Hematopoietic multipotent progenitor cell treated with erythropoietin and hydrocortisone succinate and interleukin-3 and kit ligand, for 6 days (in vitro differentiated cells): ENCODE measurements around the gene OTUB2.

Source experiments
- DNase-seq: peaks from one replicate; pipeline ENCODE4 v3.0.0-alpha.2; 2015

Gene OTUB2

GRCh38 chr14:94022532-94023411 is 3.4 kb upstream of the OTUB2 start:
- DNase-seq: no peak

- DNase-seq: no peak
These were observed 1.6 kb upstream of the OTUB2 start for GRCh38 chr14:94024549-94024948.

GRCh38 chr14:94025720-94026119 is 420 bp upstream of the OTUB2 start:
- no peak for DNase-seq

DNA sequence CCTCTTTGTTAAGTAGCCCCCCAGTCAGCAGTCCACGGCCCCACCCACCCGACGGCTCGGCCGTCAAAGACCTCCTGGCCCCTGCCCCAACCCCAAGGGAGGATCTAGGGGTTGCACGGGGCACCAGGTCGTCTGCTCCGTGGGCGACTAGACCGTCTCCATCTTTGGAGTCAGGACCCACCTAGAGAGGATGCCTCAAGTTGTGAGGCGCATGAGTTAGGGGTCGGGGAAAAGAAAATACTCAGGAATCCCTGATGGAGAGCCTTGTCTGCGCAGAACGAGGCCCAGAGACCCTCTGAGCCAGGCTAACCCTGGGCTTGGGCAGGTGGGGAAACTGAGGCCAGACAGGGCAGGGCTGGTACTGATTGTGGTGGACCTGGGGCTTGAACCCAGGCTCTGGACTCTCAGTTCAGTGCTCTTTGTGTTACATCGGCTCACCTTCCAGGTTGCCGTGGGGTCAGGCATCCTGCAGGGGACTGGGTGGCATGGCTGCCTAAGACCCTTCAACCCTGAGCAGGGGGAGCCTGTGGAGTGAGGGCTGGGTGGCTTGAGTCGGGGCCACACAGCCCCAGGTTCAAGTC is 839 bp downstream of the OTUB2 start:
- no peak for DNase-seq

DNA sequence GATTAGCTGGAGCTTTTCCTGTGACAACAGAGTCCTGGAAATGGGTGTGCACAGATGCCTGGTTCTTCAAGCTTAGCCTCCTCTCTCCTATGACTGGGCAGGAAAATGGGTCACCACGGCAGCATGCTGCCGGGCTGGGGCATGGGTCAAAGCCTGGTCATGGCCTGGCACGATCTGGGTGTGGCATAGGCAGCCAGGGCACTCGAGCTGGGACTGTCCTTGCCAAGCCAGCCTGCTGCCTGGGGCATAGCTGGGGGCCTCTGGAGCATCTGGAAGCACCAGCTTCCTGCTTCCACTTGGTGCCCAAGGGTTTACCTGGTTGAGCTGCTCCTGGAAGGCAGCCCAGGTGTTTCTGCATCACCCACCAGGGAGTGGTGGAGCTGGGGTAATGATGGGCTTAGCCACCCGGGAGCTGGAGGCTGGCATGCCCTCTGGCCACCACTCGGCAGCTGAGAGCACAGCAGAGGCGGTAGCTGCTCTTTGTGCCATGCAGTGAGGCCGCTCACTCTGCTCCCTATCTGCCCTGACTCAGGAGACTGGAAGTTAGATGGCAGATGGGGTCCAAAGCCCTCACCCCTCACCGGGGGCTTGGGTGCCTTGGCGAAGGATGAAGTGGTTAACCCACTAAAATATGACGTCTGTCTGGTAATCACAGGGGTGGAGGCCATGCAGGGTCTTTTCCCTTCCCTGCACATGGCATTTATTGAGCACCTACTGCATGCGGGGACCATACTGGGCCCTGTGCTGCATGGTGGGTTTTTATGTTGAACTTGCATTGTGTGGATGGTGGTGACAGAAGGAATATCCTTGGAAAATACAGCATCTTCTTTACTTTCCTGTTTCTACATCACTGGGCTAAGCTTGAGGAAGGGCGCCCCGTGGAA is 1.7 kb downstream of the OTUB2 start:
- DNase-seq: no peak

DNA sequence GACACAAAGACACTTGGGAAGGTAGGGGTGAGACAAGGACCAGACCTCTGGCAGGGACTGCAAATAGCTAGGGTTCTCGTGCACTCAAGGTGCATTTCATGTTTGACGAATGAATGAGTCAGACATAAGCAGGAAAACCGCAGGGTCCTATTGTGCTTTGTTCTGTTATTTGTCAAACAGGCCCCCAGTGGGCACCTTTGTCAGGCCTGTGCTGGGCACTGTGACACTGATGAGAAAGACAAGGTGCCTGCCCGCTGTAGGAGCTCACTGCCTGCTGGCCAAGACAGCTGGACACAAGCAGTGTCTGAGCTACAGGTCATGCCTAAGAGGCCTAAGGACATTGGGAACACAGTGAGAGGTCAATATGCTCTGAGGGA is 2.3 kb downstream of the OTUB2 start:
- DNase-seq: peak; percentile 32

GRCh38 chr14:94029265-94029664 is 3.1 kb downstream of the OTUB2 start:
- peak; percentile 33 for DNase-seq

GRCh38 chr14:94029671-94030203 is 3.6 kb downstream of the OTUB2 start:
- no peak for DNase-seq

- DNase-seq: no peak
These were observed 4.4 kb downstream of the OTUB2 start for GRCh38 chr14:94030571-94030970.

DNA sequence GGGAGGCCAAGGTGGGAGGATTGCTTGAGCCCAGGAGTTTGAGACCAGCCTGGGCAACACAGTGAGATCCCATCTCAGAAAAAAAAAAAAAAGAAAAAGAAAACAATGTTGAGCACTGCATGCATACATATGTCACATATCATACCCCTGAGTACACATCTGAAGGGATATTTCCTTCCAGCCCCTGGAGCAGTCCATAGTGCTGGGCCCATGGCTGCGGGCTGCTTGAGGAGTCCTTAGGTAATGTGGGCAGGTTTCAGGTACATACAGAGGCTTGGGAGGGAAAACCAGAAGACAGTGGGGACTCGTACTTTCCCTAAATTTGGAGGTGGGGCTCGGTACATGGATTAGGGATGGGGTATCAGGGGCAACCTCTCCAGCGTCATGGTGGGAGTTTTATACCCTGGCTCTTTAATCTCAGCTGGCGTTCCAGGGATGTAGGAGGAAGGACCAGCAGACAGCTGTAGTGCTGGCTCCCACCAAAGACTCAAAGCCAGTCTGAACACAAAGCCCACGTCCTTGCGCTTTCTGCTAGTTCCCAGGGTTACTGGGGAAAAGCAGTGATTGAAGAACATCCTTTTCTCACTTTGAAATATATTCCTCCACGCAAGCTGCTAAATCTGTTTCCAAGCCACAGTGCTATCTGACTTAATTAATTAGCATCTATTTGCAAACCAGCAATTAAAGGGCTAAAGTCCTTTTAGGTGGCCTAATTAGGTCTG is 5.2 kb downstream of the OTUB2 start:
- no peak for DNase-seq

- no peak for DNase-seq
These were observed 5.7 kb downstream of the OTUB2 start for GRCh38 chr14:94031883-94032279.

DNA sequence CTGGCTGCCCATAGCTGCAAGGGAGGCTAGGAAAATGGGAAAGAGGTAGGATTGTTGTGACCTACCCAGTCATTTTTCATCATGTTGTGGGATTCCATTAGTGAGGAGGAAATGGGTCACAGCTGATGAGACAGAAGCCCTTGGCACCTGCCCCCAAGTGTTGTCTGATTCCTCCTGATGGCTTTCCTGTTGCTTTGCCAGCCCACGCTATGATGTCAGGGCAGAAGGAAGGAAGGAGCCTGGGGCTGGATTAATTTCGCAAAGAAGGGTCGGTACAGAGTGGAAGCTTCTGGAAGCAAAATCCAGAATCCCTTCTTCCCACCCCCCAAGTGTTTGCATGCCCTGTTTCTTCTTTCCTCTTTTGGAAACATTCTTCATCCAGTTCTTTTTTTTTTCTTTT is 8.7 kb downstream of the OTUB2 start:
- no peak for DNase-seq

- peak; percentile 86 for DNase-seq
These were observed 10.4 kb downstream of the OTUB2 start for GRCh38 chr14:94036313-94037167.

DNA sequence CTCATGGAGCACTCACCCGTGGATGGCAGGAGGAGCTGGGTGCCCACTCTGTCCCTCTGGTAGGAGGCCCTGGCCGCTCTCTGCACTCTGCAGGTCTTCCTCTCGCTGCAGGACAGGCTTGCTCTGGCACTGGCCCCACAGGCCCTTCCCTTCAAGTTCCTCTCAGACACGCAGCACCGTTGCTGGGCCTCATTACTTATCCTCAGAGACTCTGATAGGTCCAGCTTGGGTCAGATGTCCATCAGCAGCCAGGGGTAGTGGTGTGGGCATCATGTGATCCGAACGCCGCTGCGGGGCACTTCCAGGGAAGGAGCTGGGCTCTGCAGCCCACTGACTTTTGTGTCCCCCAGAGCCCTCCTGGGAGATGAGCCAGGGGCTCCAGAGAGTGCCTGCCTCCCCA is 11.8 kb downstream of the OTUB2 start:
- DNase-seq: no peak

DNA sequence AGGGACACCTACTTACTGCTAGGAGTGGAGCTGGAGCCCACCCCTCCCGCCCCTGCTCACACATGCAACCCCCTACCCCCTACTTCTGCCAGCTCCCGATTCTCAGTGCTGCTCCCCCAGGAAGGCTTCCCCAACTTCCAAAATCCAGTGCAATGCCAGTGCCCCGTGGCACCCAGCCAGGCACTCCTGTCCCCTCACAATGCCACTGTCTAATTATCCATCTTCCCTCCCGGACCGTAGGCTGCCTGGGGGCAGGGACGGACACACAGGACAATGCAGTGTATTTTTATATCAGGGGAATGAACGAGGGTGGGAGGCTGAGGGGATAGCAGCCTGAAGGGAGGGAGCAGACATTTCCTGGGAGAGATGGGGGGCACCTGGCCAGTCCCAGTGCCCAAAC is 12.4 kb downstream of the OTUB2 start:
- no peak for DNase-seq

DNA sequence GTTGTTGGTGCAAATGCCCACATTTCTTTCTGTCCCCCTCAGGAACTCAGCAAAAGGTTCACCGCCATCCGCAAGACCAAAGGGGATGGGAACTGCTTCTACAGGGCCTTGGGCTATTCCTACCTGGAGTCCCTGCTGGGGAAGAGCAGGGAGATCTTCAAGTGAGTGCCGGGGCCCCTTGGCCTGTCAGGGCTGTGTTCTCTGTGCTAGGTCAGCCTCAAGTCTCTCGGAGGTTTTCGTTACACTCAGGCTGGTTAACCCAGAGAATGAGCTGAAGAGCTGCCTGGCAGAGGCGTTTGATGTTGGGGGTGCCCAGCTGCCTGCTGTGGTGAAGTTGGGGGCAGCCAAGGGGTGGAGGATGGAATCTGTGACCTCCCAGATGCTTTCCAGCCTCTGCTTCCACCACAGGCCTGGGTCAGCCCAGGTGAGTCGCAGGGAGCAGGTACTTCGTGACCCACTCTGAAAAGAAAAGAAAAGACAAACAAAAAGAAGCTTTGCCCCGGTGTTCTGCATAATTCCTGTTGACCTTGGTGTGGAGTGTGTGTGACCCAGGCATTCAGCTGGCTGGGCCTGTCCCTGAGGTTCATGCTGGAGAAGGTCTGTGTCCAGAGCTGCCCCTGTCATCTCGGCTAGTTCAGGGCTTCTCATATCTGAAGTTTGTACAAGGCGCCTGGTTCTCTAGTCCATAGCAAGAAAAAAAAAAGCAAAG is 12.9 kb downstream of the OTUB2 start:
- no peak for DNase-seq

DNA sequence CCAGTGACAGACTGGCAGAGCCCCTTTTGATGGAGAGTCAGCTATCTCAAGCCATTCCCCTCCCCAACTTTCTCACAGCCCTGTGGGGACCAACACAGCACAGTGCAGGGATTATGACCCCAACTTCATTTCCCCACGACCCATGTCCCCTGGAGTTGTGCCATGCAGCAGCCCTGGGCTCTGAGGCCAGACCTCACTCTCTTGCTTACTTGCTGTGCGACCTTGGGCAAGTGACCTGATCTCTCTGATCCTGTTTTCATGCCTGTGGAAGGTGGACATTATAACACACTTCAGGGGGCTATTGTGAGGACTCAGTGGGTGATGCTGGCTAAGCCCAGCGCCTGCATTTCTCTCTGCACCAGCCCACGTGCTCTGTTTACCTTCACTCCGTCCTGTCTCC is 14.1 kb downstream of the OTUB2 start:
- no peak for DNase-seq

- no peak for DNase-seq
These were observed 14.7 kb downstream of the OTUB2 start for GRCh38 chr14:94040796-94041195.

- no peak for DNase-seq
These were observed 15.6 kb downstream of the OTUB2 start for GRCh38 chr14:94041551-94042346.

DNA sequence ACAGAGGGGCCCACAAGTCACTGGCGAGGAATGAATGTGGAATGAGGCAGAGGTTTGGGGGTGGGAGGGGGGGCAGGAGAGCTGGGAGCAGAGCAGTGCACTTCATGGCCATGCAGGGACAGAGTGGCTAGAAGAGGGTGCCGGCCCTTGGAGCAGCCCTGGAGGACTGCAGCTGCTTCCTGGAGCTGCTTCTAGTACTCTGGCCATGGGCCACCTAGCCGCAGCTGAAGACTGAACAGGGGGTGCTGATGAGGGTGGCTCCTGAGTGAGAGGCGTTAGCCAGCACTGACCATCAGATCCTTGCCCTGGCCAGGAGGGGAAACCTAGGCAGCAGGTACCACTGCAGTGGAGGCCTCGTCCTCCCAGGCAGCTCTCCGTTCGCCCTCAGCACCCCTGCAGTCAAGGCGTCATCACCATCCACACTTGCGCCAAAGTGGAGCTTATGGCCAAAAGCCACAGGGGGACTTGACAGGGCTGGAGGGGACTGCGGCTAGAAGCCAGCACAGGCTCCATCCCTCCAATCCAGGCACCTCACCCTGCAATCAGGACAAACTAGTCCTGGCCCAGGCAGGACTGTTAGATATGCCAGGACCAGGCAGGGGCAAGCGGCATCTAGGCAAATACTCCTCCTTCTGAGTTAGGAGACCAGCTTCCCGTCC is 16.4 kb downstream of the OTUB2 start:
- no peak for DNase-seq
